CD8-positive, alpha-beta memory T cell (primary cell): Measurements from ENCODE around the gene CNOT4. TPM values are rescaled to one million over a fixed set of nuclear protein-coding genes. Genes with fewer than 3 reads are reported as not detected.

Experiments
- CTCF ChIA-PET: fragments of 350-600 bp; sonication (Branson Sonifier 250); formaldehyde crosslinking; loops from one replicate; lab custom pipeline; 2021; ENCODE audit warnings: antibody characterized with exemption; lab: Charles Lee
- POLR2A ChIA-PET: fragments of 350-600 bp; sonication (Branson Sonifier 250); formaldehyde crosslinking; loops from one replicate; lab custom pipeline; 2021; ENCODE audit warnings: antibody characterized with exemption; lab: Charles Lee
- DNase-seq, 5 donors: peaks; one replicate each; pipeline versions ENCODE4 v3.0.0 to v3.0.0-alpha.2; 2020 to 2022; ENCODE audit warnings: mixed read lengths in 1 of 5
- H3K27ac ChIP-seq: one replicate; pipeline ENCODE4 v1.7.0; 2013; ENCODE audit warnings: low read depth, mild to moderate bottlenecking, low read length, moderate library complexity
- H3K27me3 ChIP-seq: 2 replicates; pipeline ENCODE4 v1.7.0; 2013; ENCODE audit warnings: low read length, mild to moderate bottlenecking; ENCODE audit not compliant: insufficient read depth, poor library complexity, severe bottlenecking
- H3K36me3 ChIP-seq: 2 replicates; pipeline ENCODE4 v1.7.0; 2013; ENCODE audit warnings: mild to moderate bottlenecking, low read length, moderate library complexity; ENCODE audit not compliant: insufficient read depth
- H3K4me1 ChIP-seq: 2 replicates; pipeline ENCODE4 v1.7.0; 2013; ENCODE audit warnings: mild to moderate bottlenecking, low read length, moderate library complexity; ENCODE audit not compliant: insufficient read depth
- H3K4me3 ChIP-seq: 2 replicates; pipeline ENCODE4 v1.7.0; 2013; ENCODE audit warnings: mild to moderate bottlenecking, low read length
- H3K9me3 ChIP-seq: 2 replicates; pipeline ENCODE4 v1.7.0; 2013; ENCODE audit warnings: mild to moderate bottlenecking, low read length
- H3K27ac Mint-ChIP-seq, 8 donors: one replicate each; pipeline ENCODE4 v1.8.0; 2020 to 2021; ENCODE audit warnings: mixed read lengths in 8 of 8, mild to moderate bottlenecking in 6 of 8, inconsistent platforms in 3 of 8, moderate library complexity in 3 of 8
- H3K27me3 Mint-ChIP-seq, 2 donors: one replicate each; pipeline ENCODE4 v1.8.0; 2020 to 2021; ENCODE audit warnings: mixed read lengths in 2 of 2, mild to moderate bottlenecking in 1 of 2, moderate library complexity in 1 of 2
- H3K36me3 Mint-ChIP-seq, 3 donors: one replicate each; pipeline ENCODE4 v1.8.0; 2020 to 2021; ENCODE audit warnings: mixed read lengths in 3 of 3, inconsistent platforms in 1 of 3, mild to moderate bottlenecking in 1 of 3
- H3K4me1 Mint-ChIP-seq, 3 donors: one replicate each; pipeline ENCODE4 v1.8.0; 2020 to 2021; ENCODE audit warnings: mixed read lengths in 3 of 3, inconsistent platforms in 1 of 3, mild to moderate bottlenecking in 1 of 3
- H3K4me3 Mint-ChIP-seq, 7 donors: one replicate each; pipeline ENCODE4 v1.8.0; 2020 to 2021; ENCODE audit warnings: mixed read lengths in 7 of 7, mild to moderate bottlenecking in 6 of 7, moderate library complexity in 4 of 7, inconsistent platforms in 2 of 7
- H3K9me3 Mint-ChIP-seq, 5 donors: one replicate each; pipeline ENCODE4 v1.8.0; 2020 to 2022; ENCODE audit warnings: mixed read lengths in 5 of 5, mild to moderate bottlenecking in 3 of 5, moderate library complexity in 2 of 5, inconsistent platforms in 1 of 5
- polyA plus RNA-seq: library from polyadenylated mRNA; unstranded; fragments of 300-500 nt; fragmentation: Illumina TruSeq; gene quantifications from one replicate; pipeline ENCODE4 v1.2.3, GENCODE V29; 2021
- total RNA-seq, 2 experiments: library from RNA; stranded (reverse); gene quantifications; one replicate each; pipeline ENCODE4 v1.2.3, GENCODE V29; 2021

CNOT4 gene
- total and polyA plus RNA-seq, 3 experiments from 2014 or later: 19.3 to 21.8 (median 21.5) TPM

DNA sequence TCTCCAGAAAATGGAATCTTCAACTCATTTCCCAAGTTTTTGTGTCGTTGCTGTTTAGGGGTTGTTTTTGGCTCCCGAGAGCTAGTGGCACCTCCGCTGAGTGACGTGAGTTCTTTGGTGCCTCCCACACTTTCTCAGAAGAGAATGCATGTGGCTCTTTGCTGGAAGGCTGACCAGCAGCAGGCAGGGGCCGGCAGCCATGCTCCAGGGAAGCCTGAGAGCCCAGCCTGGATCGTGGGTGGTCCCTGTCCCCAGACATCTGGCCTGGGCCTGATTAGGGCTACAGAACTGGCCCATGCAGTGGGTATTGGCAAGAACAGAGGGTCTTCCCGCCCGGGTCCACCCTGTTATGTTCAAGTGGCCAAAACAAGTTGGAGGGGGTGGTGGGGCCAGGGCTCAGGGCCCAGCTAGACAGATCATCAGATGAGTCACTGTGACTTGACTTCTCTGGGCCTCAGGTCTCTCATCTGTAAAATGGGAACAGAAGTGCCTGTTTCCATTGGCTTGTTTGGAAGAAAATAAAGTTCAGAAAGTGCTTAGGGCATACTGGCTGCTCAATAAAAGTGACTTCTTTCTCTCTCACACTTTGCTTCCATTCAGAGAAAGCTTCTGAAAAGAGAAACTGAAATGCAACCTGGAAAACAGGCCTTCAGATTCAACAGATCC lies 193.1 kb downstream of the CNOT4 start:
- Histone ChIP-seq H3K4me3 (no peak overlapping the region), H3K27ac (no peak overlapping the region), H3K9me3 (no peaks in the 10 kb centered on the region), H3K4me1 (no peaks in the 10 kb centered on the region), H3K36me3 (no peaks in the 10 kb centered on the region), H3K27me3 (no peaks in the 10 kb centered on the region)
- H3K27ac Mint-ChIP-seq: no peak overlapping the region
- no peak for DNase-seq
- peaks cover 4% of the 10 kb centered on the region in 2 donors for H3K27me3 Mint-ChIP-seq
- no peak overlapping the region for H3K4me3 Mint-ChIP-seq
- ChIA-PET POLR2A (no interaction called here), CTCF (no interaction called here)
- no peaks in the 10 kb centered on the region for H3K9me3 Mint-ChIP-seq
- no peaks in the 10 kb centered on the region for H3K4me1 Mint-ChIP-seq
- no peaks in the 10 kb centered on the region for H3K36me3 Mint-ChIP-seq

DNA sequence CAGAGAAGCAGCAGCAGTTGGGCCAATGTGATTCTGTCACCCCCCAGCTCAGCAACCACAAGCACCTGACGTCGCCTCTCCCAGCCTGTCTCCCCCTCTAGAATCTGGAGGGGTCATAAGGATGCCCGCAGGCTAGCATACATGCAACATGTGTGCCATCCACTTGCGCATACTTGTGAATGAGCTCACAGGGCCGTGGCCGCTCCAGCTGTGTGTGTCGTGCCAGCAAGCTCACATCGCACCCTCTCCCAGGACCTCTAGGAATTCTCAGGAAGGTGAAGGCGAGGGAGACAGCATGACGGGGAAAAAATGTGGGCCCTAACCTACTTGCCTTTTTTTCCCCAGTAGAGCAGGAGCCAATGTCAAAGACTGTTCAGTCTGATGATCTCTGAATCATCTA lies 195.9 kb downstream of the CNOT4 start:
- H3K4me3 Mint-ChIP-seq: no peak overlapping the region
- no peak for DNase-seq
- no peaks in the 10 kb centered on the region for H3K36me3 Mint-ChIP-seq
- no peak overlapping the region for H3K27ac Mint-ChIP-seq
- H3K9me3 Mint-ChIP-seq: no peaks in the 10 kb centered on the region
- peaks cover 2 to 12% of the 10 kb centered on the region in 2 donors for H3K27me3 Mint-ChIP-seq
- no peak overlapping the region for H3K4me3 ChIP-seq
- H3K4me1 ChIP-seq: no peaks in the 10 kb centered on the region
- no peaks in the 10 kb centered on the region for H3K4me1 Mint-ChIP-seq
- no peak overlapping the region for H3K27ac ChIP-seq
- H3K9me3 ChIP-seq: no peaks in the 10 kb centered on the region
- POLR2A ChIA-PET: no interaction called here
- H3K36me3 ChIP-seq: no peaks in the 10 kb centered on the region
- CTCF ChIA-PET: no interaction called here
- no peaks in the 10 kb centered on the region for H3K27me3 ChIP-seq

Other genes starting within 250 kb of the CNOT4 start
- 100 to 1,000 TPM; 123 to 134 TPM for gene NUP205, start 47.8 kb upstream of the CNOT4 start, total RNA-seq
- gene NUP205, start 47.8 kb upstream of the CNOT4 start, polyA plus RNA-seq: 23.9 TPM
- 10 to 100 TPM; 25.7 to 26.1 TPM for gene STMP1, start 152.4 kb upstream of the CNOT4 start, total RNA-seq
- 54.2 TPM for gene STMP1, start 152.4 kb upstream of the CNOT4 start, polyA plus RNA-seq
- not detected for gene SLC13A4, start 218.1 kb upstream of the CNOT4 start, total RNA-seq
- gene SLC13A4, start 218.1 kb upstream of the CNOT4 start, polyA plus RNA-seq: not detected
- gene FAM180A, start 238.7 kb upstream of the CNOT4 start, total RNA-seq: not detected
- gene FAM180A, start 238.7 kb upstream of the CNOT4 start, polyA plus RNA-seq: not detected